ENCODE measurements around the gene VASN. TPM values are rescaled to one million over a fixed set of nuclear protein-coding genes. Genes with fewer than 3 reads are reported as not detected.
"Not testable (repeated sequence)": the region's sequence is repeated elsewhere in the genome, so short reads cannot be mapped to it uniquely, and the experiment has no call there.

Gene VASN
- total RNA-seq, 2 donors from 2014 or later = 2.2 to 4.8 TPM

GRCh38 chr16:4390266-4391260 is 18.9 kb downstream of the VASN start:
- ATAC-seq = no peak
- intact Hi-C loops (cut with DNase I, micrococcal nuclease) = no loop called here
- no peak for DNase-seq

DNA sequence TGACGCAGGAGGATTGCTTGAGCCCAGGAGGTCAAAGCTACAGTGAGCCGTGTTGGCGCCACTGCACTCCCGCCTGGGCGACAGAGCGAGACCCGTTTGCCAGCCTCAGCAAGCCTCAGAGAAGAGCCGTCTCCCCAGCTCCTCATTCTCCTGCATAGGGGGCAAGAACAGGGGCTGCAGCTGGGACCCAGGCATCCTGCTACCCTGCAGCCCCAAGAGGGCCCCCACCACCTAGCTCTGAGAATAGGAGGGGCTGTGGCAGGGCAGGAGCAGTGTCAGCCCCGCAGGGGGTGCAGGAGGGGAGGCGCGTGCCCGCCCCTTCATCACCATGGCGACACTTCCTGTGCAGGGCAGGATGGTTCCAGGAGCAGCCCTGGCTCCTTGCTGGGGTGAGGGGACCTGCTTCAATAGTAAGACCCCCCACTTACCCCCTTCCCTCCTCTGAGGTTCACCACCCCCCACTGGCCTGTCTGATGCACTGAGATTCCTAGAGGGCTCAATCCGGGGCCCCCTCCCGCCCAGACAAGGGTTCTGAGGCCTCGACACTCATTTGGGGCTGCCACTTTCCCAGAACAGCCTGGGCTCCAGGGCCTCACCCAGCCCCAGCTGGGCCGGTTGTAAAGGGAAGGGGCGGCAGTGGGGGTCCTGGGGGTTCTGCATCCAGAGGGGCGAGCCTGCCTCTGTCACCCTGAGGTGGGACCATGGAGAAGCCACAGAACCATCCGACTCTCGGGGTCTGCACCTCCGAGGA is 20.2 kb downstream of the VASN start:
- ATAC-seq = no peak
- no peak for DNase-seq
- intact Hi-C loops (cut with DNase I, micrococcal nuclease) = no loop called here

DNA sequence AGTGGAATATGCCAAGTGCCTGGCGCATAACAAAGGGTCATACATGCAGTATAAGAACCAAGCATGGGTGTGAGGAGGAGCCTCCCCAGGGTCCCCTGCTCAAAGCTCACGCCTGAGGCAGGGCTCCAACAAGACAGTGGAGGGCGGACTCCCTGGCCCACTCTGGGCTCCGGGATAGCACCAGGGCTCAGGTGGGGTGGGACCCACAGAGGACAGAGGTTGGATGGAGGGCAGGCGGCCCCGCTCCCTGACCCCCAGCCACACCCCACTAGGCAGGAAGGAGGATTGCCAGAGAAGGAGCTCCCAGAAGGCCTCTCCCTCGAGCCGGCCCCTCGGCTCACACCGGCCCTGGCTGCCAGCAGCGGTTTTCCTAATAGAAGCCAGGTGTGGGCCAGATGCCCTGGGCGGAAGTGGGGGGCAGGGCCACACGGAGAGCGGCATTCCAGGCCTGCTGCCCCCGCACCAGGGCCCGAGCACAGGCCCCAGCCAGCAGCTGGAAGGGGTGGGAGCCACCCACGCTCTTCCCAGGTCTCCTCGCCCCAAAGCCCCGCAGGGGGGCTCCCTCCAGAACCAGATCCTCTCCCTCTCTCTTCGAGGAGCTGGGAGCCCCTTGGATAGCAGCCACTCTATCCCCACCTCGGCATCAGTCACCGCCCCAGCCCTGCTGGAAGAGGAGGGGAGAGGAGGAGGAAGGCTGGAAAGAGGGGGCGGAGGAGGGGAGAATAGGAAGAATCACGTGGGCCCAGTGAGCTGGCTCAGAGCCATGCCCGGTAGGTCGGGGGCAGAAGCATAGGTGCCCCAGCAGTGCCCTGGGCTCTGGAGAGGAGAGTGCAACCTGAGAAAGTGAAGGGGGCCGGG is 21.0 kb downstream of the VASN start:
- intact Hi-C loops (cut with DNase I, micrococcal nuclease) = no loop called here
- DNase-seq (no peak), ATAC-seq (no peak)

GRCh38 chr16:4393240-4393600 is 21.6 kb downstream of the VASN start:
- intact Hi-C loops (cut with DNase I, micrococcal nuclease) = no loop called here
- DNase-seq (no peak), ATAC-seq (peak; percentile 23)

DNA sequence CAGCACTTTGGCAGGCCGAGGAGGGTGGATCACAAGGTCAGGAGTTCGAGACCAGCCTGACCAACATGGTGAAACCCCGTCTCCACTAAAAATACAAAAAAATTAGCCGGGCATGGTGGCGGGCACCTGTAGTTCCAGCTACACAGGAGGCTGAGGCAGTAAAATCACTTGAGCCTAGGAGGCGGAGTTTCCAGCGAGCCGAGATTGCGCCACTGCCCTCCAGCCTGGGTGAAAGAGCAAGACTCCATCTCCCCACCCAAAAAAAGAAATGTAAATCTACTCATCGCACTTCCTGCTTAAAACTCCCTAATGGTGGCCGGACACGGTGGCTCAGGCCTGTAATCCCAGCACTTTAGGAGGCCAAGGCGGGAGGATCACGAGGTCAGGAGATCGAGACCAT is 22.2 kb downstream of the VASN start:
- ATAC-seq; intact Hi-C loops (cut with DNase I, micrococcal nuclease): not testable (repeated sequence)

GRCh38 chr16:4395055-4395726 is 23.5 kb downstream of the VASN start:
- intact Hi-C loops (cut with DNase I, micrococcal nuclease) = no loop called here
- DNase-seq (no peak), ATAC-seq (no peak)

More for the DNA sequence above, 22.2 kb downstream of the VASN start:
- DNase-seq = not testable (repeated sequence)

DNA sequence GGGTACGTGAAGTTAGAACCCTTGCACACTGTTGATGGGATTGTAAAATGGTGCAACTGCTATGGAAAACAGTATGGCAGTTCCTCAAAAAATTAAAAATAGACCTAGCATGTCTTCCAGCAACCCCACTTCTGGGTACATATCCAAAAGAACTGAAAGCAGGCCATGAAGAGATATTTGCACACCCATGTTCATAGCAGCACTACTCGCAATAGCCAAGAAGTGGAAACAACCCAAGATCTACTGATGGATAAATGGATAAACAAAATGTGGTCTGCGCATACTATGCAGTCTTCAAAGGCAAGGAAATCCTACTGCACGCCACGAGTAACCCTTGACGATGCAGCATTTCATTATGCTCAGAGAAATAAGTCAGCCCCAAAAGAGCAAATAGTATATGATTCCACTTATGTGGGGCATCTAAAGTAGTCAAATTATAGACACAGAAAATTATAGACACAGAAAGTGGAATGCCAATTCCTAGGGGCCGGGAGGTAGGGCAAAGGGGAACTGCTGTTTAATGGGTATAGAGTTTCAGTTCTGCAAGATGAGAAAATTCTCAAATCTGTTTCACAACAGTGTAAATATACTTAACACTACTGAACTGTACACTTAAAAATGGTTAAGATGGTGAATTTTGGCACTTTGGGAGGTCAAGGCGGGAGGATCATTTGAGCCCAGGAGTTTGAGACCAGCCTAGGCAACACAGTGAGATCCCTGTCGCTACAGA is 27.5 kb downstream of the VASN start:
- no peak for DNase-seq
- no peak for ATAC-seq

GRCh38 chr16:4401094-4401501 is 29.4 kb downstream of the VASN start:
- ATAC-seq (no peak), DNase-seq (no peak)
- intact Hi-C loops (cut with DNase I, micrococcal nuclease) = loop anchor here (5.0 to 10.0 kb wide), 2 partner anchors 44 to 116 kb away; no protein-coding TSS in a partner anchor

More for the DNA sequence above, 27.5 kb downstream of the VASN start:
- intact Hi-C loops (cut with DNase I, micrococcal nuclease) = no loop called here

DNA sequence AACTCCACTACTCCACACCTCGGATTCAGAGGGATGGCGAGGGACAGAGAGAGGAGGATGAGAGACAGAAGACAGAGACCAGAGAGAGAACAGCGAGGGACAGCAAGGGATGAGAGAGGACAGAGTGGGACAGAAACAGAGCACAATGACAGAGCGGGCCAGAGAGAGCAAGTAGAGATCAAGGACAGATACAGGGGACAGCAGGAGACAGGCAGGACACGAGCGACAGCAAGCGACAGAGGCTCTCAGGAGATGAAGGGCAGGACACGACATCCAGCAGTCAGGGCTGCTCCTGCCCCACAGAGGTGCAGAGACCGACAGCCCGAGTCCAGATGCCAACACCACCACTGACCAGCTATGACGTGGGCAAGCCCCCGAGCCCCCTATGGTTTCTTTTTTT is 29.9 kb downstream of the VASN start:
- ATAC-seq (no peak), DNase-seq (no peak)
- intact Hi-C loops (cut with DNase I, micrococcal nuclease) = loop anchor here (5.0 to 10.0 kb wide), 2 partner anchors 44 to 117 kb away; no protein-coding TSS in a partner anchor

DNA sequence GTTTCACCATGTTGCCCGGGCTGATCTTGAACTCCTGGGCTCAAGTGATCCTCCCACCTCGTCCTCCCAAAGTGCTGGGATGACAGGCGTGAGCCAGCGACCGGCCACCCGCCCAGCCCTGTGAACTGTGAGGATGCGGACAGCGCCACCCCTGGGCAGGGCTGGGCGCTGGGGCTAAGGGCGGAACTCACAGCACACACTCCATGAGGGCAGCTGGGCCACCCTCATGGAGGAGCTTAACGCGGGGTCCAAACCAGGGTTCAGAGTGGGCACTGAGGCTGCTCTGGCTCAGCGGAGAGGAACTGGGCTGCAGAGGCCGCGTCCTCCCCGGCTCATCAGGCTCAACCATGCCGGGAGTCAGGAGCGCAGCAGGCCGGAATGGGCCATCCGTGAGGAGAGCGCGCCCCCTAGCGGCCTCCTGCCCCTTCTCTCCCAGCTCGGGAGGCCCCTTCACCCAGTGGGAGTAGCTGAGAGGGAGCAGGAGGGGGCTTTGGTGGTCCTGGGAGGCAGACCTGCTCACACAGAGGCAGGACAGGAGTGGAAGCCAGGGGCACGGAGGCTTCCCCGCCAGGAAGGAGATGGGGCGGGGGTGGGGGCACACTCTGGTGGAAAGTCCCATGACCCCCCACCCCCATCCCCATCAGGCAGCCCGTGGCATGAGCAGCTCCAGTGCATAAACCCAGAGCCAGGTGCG is 30.9 kb downstream of the VASN start:
- intact Hi-C loops (cut with DNase I, micrococcal nuclease) = loop anchor here (5.0 to 10.0 kb wide), 2 partner anchors 45 to 118 kb away; no protein-coding TSS in a partner anchor
- peak; percentile 90 for ATAC-seq

GRCh38 chr16:4403133-4403949 is 31.7 kb downstream of the VASN start:
- ATAC-seq (peak; percentile 5), DNase-seq (no peak)
- intact Hi-C loops (cut with DNase I, micrococcal nuclease) = loop anchor here (5.0 to 10.0 kb wide), 2 partner anchors 46 to 119 kb away; no protein-coding TSS in a partner anchor

More for the DNA sequence above, 30.9 kb downstream of the VASN start:
- peak in 1 of 2 donors; percentile 88 for DNase-seq

GRCh38 chr16:4404247-4404966 is 32.8 kb downstream of the VASN start:
- ATAC-seq = peak; percentile 33
- intact Hi-C loops (cut with DNase I, micrococcal nuclease) = loop anchor here (5.0 to 10.0 kb wide), 2 partner anchors 47 to 120 kb away; no protein-coding TSS in a partner anchor
- DNase-seq = peak in 1 of 2 donors; percentile 46

DNA sequence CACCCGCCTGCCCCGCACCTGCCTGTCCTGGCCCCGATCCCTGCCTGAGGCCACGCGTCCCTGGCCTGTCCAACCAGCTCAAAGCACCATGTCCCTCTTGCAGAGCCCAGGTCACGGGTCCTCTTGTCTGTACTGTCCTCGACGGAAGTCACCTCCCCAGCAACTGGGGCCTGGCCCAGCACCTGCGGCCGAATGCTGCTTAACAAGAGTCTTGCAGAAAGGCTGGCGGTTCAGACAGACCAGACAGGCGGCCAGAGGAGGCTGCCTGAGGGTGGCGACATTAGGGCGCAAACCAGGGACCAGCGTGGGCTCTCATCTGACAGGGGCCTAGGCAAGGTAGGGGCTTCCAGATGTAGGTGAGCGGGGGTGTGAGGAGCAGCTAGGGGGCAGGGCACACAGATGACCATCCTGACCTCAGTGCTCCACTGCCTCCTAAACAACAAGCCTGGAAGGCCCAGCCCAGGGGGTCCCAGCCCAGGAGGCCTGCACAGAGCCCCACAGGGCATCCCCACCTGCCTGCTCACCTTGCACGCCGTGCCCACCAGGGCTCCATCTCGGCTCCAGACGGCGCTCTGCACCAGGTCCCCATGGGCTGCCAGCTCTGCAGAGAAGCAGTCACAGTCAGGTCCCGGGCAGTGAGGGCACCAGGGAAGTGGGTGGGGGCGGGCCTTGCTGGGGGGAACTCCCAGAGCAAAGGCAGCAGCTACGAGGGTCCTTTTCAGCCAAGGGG is 33.5 kb downstream of the VASN start:
- no peak for ATAC-seq
- DNase-seq = no peak
- intact Hi-C loops (cut with DNase I, micrococcal nuclease) = loop anchor here (5.0 to 10.0 kb wide), 2 partner anchors 48 to 120 kb away; no protein-coding TSS in a partner anchor

- DNase-seq (no peak), ATAC-seq (no peak)
- intact Hi-C loops (cut with DNase I, micrococcal nuclease) = loop anchor here in 1 of 2 donors (10.0 kb wide), 1 partner anchor 123 kb away; no protein-coding TSS in a partner anchor
These were observed 36.1 kb downstream of the VASN start for GRCh38 chr16:4407543-4408322.

All from left colon (tissue), 2 donors.